NCI-H1092 (cell line): ENCODE results near the gene RRAD.
"Not testable (repeated sequence)": the region's sequence is repeated elsewhere in the genome, so short reads cannot be mapped to it uniquely, and the experiment has no call there.

Experiments
- DNase-seq: peaks from one replicate; lab custom pipeline; 2025; lab: John Stamatoyannopoulos, UW

The RRAD gene

GRCh38 chr16:66900721-66901441 lies 24.5 kb downstream of the RRAD start:
- DNase-seq: no peak

GRCh38 chr16:66899945-66900710 lies 25.2 kb downstream of the RRAD start:
- peak; percentile 56 for DNase-seq

- DNase-seq: no peak
Measured at GRCh38 chr16:66899310-66899944, 25.9 kb downstream of the RRAD start.

GRCh38 chr16:66898933-66899309 lies 26.4 kb downstream of the RRAD start:
- no peak for DNase-seq

- DNase-seq: no peak
Measured at GRCh38 chr16:66898207-66898606, 27.1 kb downstream of the RRAD start.

- not testable (repeated sequence) for DNase-seq
Measured at GRCh38 chr16:66896682-66897081, 28.7 kb downstream of the RRAD start.

- DNase-seq: no peak
Measured at GRCh38 chr16:66895999-66896398, 29.3 kb downstream of the RRAD start.

GRCh38 chr16:66895689-66895979 lies 29.7 kb downstream of the RRAD start:
- DNase-seq: no peak

GRCh38 chr16:66894948-66895688 lies 30.2 kb downstream of the RRAD start:
- peak; percentile 53 for DNase-seq

- DNase-seq: no peak
Measured at GRCh38 chr16:66894055-66894454, 31.3 kb downstream of the RRAD start.

GRCh38 chr16:66891797-66892196 lies 33.5 kb downstream of the RRAD start:
- DNase-seq: no peak

GRCh38 chr16:66891360-66891759 lies 34.0 kb downstream of the RRAD start:
- DNase-seq: no peak

GRCh38 chr16:66890799-66891198 lies 34.5 kb downstream of the RRAD start:
- DNase-seq: no peak

- no peak for DNase-seq
Measured at GRCh38 chr16:66889622-66890021, 35.7 kb downstream of the RRAD start.

GRCh38 chr16:66888647-66889615 lies 36.4 kb downstream of the RRAD start:
- no peak for DNase-seq

- DNase-seq: no peak
Measured at GRCh38 chr16:66886914-66887313, 38.4 kb downstream of the RRAD start.

- DNase-seq: no peak
Measured at GRCh38 chr16:66886321-66886720, 39.0 kb downstream of the RRAD start.

GRCh38 chr16:66885491-66885890 lies 39.8 kb downstream of the RRAD start:
- no peak for DNase-seq

- DNase-seq: no peak
Measured at GRCh38 chr16:66882702-66883101, 42.6 kb downstream of the RRAD start.

- DNase-seq: no peak
Measured at GRCh38 chr16:66881964-66882508, 43.3 kb downstream of the RRAD start.

GRCh38 chr16:66881560-66881959 lies 43.8 kb downstream of the RRAD start:
- DNase-seq: no peak
